Activated naive CD8-positive, alpha-beta T cell (primary cell): ENCODE results near the gene HOXB8.

Experiments
- H3K27ac Mint-ChIP-seq: one replicate; pipeline ENCODE4 v1.8.0; 2021; ENCODE audit warnings: mixed read lengths
- H3K27me3 Mint-ChIP-seq: one replicate; pipeline ENCODE4 v1.8.0; 2021; ENCODE audit warnings: mixed read lengths
- H3K36me3 Mint-ChIP-seq: one replicate; pipeline ENCODE4 v1.8.0; 2021; ENCODE audit warnings: mixed read lengths
- H3K4me1 Mint-ChIP-seq: one replicate; pipeline ENCODE4 v1.8.0; 2021; ENCODE audit warnings: low read depth, mixed read lengths
- H3K4me3 Mint-ChIP-seq: one replicate; pipeline ENCODE4 v1.8.0; 2021; ENCODE audit warnings: mild to moderate bottlenecking, mixed read lengths
- H3K9me3 Mint-ChIP-seq: one replicate; pipeline ENCODE4 v1.8.0; 2021; ENCODE audit warnings: low read depth, mixed read lengths

HOXB8 gene

DNA sequence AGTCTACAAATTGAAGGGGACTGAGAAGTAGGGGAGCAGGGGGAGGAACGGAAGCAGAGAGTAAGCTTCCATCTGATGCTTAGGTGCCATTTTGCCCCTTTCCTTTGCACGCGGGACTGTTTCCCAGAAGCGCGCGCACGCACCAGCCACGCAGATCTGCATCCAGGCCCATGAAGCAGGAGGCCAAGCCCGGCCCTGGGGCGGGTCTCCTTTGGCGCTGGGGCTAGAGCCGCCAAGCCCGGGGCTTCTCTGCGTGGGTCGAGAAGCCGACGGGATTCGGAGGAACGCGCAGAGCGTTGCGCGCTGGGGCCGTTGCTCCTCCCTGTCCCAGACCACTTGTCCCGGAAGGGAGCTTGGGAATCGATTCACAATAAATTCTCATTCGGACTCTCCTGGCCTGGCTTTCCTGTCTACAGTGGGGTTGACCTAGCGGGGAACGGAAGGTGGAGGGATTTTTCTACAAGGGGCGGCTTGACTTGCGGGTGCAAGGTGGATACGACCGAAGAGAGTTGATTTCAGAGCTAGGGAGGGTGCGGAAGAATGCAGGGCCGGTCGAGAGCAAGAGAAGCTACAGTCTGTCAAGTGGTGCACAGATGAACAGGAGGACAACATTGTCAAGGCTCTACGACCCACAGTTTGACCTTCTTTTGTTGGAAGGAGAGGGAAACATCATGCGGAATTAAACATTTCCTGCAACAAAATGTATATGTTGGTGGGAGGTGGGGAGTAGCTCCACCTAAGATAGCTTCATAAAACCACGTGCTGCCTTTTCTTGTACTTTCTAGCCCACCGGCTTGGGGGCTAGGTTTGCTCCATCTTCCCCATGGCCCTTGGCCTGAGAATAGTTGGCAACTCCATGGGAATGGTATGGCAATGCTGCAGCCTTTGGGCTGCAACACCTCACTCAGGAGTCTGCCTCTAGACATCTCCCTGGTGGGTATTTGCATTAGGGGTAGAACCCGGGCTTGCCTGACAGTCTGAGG is 6.6 kb upstream of the HOXB8 start:
- peaks cover 49% of the 10 kb centered on the region for H3K27me3 Mint-ChIP-seq
- peaks cover 24% of the 10 kb centered on the region for H3K4me1 Mint-ChIP-seq
- H3K9me3 Mint-ChIP-seq, result no peaks in the 10 kb centered on the region
- no peaks in the 10 kb centered on the region for H3K36me3 Mint-ChIP-seq
- H3K27ac Mint-ChIP-seq, result no peak overlapping the region
- no peak overlapping the region for H3K4me3 Mint-ChIP-seq

- no peak overlapping the region for H3K27ac Mint-ChIP-seq
- no peaks in the 10 kb centered on the region for H3K36me3 Mint-ChIP-seq
- H3K9me3 Mint-ChIP-seq, result no peaks in the 10 kb centered on the region
- no peak overlapping the region for H3K4me3 Mint-ChIP-seq
- H3K4me1 Mint-ChIP-seq, result peaks cover 24% of the 10 kb centered on the region
- peaks cover 56% of the 10 kb centered on the region for H3K27me3 Mint-ChIP-seq
These were observed 5.5 kb upstream of the HOXB8 start for GRCh38 chr17:48620461-48621139.

- H3K27ac Mint-ChIP-seq, result no peak overlapping the region
- peak overlapping the region; percentile 43 for H3K4me3 Mint-ChIP-seq
- peaks cover 27% of the 10 kb centered on the region for H3K4me1 Mint-ChIP-seq
- H3K9me3 Mint-ChIP-seq, result no peaks in the 10 kb centered on the region
- H3K27me3 Mint-ChIP-seq, result peaks cover 62% of the 10 kb centered on the region
- no peaks in the 10 kb centered on the region for H3K36me3 Mint-ChIP-seq
These were observed 4.8 kb upstream of the HOXB8 start for GRCh38 chr17:48619826-48620449.

DNA sequence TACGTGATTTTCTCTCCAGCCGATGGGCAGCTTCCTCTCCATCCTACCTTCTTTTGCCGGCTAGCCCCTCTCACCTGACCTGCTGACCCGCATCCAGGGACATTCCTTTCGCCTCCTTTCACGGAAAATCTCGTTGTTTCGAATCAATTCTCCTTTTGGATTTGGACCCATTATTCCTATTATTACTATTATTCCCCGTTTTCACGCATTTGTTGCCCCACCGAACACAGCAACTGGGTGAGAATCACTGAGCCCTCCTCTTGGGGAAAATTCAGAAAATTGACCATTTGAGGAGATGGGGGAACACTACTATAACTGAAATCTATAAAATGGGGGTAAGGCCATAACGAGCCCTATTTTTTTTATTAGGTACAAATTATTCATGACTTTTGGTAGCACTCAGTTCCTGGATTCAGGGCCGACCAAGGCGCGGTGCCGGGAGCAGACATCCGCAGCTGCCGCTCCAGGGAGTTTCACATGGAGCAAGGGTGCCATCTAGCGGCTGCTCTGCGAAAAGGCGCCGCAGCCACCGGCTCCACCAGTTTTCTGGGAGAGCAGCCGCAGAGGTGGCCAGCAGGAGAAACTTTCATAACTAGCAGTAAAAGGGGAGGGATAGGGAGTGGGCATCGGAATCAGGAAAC is 3.3 kb upstream of the HOXB8 start:
- H3K36me3 Mint-ChIP-seq, result no peaks in the 10 kb centered on the region
- peaks cover 36% of the 10 kb centered on the region for H3K4me1 Mint-ChIP-seq
- H3K9me3 Mint-ChIP-seq, result no peaks in the 10 kb centered on the region
- H3K4me3 Mint-ChIP-seq, result peak overlapping the region; percentile 68
- no peak overlapping the region for H3K27ac Mint-ChIP-seq
- peaks cover 59% of the 10 kb centered on the region for H3K27me3 Mint-ChIP-seq

GRCh38 chr17:48617471-48618255 is 2.6 kb upstream of the HOXB8 start:
- no peaks in the 10 kb centered on the region for H3K9me3 Mint-ChIP-seq
- H3K27me3 Mint-ChIP-seq, result peaks cover 55% of the 10 kb centered on the region
- no peaks in the 10 kb centered on the region for H3K36me3 Mint-ChIP-seq
- H3K4me1 Mint-ChIP-seq, result peaks cover 40% of the 10 kb centered on the region
- H3K27ac Mint-ChIP-seq, result peak overlapping the region; percentile 66
- H3K4me3 Mint-ChIP-seq, result no peak overlapping the region

DNA sequence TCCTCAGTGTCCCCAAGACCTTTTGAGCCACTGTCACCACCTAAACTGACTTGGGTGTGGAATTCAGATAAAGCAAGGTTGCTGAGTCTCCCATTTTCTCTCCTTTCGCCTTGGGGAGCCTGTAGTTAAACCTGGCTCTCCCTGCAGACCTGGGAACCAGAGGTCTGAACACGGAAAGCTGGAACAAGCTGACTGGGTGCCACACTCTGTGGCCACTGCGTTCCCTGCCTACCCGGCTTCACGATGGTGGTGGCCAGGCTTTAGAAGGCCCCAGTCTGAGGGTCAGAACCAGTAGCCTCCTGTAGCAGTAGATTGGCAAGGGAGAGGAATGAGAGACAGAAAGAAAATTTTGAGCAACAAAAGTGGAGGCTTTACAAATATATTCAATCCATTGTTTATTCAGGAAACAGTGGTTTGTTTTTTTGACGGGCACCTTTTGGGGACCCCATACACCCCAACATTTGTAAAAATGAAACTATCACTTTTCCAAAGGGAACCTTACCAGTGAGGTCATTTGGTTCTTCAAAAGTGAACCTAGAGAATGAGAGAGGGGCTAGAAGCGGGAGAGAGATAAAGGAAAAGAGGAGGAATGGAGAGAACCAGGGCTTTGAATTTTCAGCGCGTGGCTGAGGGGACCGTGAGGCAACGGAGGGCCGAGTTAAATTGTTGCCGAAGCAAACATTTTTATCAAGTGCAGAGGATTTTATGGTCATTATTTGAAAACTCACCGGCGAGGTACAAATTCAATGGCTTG is 1.8 kb upstream of the HOXB8 start:
- Mint-ChIP-seq H3K4me3 (no peak overlapping the region), H3K9me3 (no peaks in the 10 kb centered on the region), H3K36me3 (no peaks in the 10 kb centered on the region), H3K4me1 (peaks cover 45% of the 10 kb centered on the region), H3K27me3 (peaks cover 51% of the 10 kb centered on the region), H3K27ac (peak overlapping the region; percentile 66)

GRCh38 chr17:48615963-48616716 is 1.0 kb upstream of the HOXB8 start:
- peaks cover 51% of the 10 kb centered on the region for H3K4me1 Mint-ChIP-seq
- H3K9me3 Mint-ChIP-seq, result no peaks in the 10 kb centered on the region
- no peak overlapping the region for H3K4me3 Mint-ChIP-seq
- no peak overlapping the region for H3K27ac Mint-ChIP-seq
- H3K36me3 Mint-ChIP-seq, result no peaks in the 10 kb centered on the region
- peaks cover 49% of the 10 kb centered on the region for H3K27me3 Mint-ChIP-seq

GRCh38 chr17:48613862-48614694 is 1.0 kb downstream of the HOXB8 start:
- peaks cover 46% of the 10 kb centered on the region for H3K27me3 Mint-ChIP-seq
- H3K27ac Mint-ChIP-seq, result no peak overlapping the region

GRCh38 chr17:48612854-48613691 is 2.0 kb downstream of the HOXB8 start:
- Mint-ChIP-seq H3K4me1 (peaks cover 42% of the 10 kb centered on the region), H3K4me3 (peak overlapping the region; percentile 87), H3K27me3 (peaks cover 44% of the 10 kb centered on the region), H3K9me3 (no peaks in the 10 kb centered on the region), H3K27ac (no peak overlapping the region), H3K36me3 (no peaks in the 10 kb centered on the region)

More at GRCh38 chr17:48613862-48614694, 1.0 kb downstream of the HOXB8 start:
- Mint-ChIP-seq H3K36me3 (no peaks in the 10 kb centered on the region), H3K9me3 (no peaks in the 10 kb centered on the region), H3K4me3 (peak overlapping the region; percentile 72), H3K4me1 (peaks cover 51% of the 10 kb centered on the region)

- Mint-ChIP-seq H3K27me3 (peaks cover 46% of the 10 kb centered on the region), H3K36me3 (no peaks in the 10 kb centered on the region), H3K9me3 (no peaks in the 10 kb centered on the region), H3K4me3 (peak overlapping the region; percentile 81), H3K27ac (no peak overlapping the region), H3K4me1 (peaks cover 42% of the 10 kb centered on the region)
These were observed 2.6 kb downstream of the HOXB8 start for GRCh38 chr17:48612456-48612853.

DNA sequence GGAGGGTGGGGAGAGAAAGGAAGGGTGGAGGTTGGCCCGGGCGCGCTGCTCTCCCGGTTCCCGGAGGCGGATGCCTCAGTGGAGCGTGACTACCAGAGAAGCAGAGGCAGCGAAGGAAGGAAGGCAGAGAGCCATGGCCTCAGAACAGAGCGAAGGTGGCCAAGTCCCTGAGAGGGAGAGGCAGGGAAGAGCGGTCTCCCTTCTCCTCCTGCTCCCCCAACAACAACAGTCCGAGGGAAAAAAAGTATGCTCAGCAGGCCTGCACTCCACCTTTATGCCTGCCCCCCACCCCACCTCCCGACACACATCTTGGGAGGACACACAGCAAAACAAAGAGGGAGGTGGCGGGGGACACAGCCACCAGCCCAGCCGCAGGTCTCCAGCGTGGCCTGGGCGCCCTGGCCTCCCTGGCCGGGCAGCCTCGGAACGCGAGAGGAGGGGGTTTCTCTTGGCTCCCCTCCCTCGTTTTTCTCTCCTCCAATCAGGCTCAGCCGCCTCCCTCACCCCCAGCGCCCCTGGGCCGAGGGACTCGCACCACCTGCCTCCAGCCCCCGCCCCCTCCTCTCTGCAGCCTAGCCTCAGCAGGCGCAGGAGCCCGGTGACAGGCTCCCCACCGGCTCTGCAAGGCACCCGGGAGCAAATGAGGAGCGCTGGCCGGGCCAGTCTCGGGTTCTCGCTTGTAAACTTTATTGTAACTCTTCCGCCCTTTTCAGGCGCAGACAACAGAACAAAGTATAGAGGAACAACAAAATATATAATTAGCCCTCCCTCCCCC is 3.2 kb downstream of the HOXB8 start:
- peaks cover 37% of the 10 kb centered on the region for H3K4me1 Mint-ChIP-seq
- H3K27me3 Mint-ChIP-seq, result peaks cover 40% of the 10 kb centered on the region
- H3K4me3 Mint-ChIP-seq, result peak overlapping the region; percentile 98
- no peaks in the 10 kb centered on the region for H3K36me3 Mint-ChIP-seq
- H3K9me3 Mint-ChIP-seq, result no peaks in the 10 kb centered on the region
- H3K27ac Mint-ChIP-seq, result no peak overlapping the region
